Measurements from ENCODE around the gene POU2F3. TPM values are rescaled to one million over a fixed set of nuclear protein-coding genes. Genes with fewer than 3 reads are reported as not detected.

The POU2F3 gene
- polyA plus RNA-seq, 3 donors: 0.37 to 0.54 TPM; not detected in 1

GRCh38 chr11:120327311-120327710, 87.4 kb downstream of the POU2F3 start:
- Histone ChIP-seq H3K9me3 (replicated peaks in 1 of 2; ENCODE audit: control insufficient read depth in 1 of 2, insufficient read depth in 1 of 2, low read length in 2 of 2) (peaks cover 0 to 15% of the 10 kb centered on the region in 2 donors), H3K79me2 (ENCODE audit: insufficient read depth, low read length) (no peaks in the 10 kb centered on the region), H2AFZ (ENCODE audit: insufficient read depth, low read depth, low read length, poor library complexity, severe bottlenecking) (no peak overlapping the region), H3K9ac (ENCODE audit: insufficient read depth, low read length, poor library complexity, severe bottlenecking) (no peak overlapping the region), H4K20me1 (ENCODE audit: insufficient read depth, low read length) (no peaks in the 10 kb centered on the region), H3K36me3 (replicated peaks in 1 of 2; ENCODE audit: control insufficient read depth in 1 of 2, insufficient read depth in 2 of 2, low read length in 2 of 2) (no peaks in the 10 kb centered on the region), H3K4me2 (replicated peaks; ENCODE audit: extremely low read depth, low read length, poor library complexity, severe bottlenecking) (no peak overlapping the region), H3K4me1 (ENCODE audit: control insufficient read depth in 1 of 2, insufficient read depth in 2 of 2, low read length in 2 of 2) (peaks cover 2 to 11% of the 10 kb centered on the region in 2 donors), H3K27me3 (ENCODE audit: control insufficient read depth in 2 of 2, insufficient read depth in 2 of 2, low read length in 2 of 2) (peaks cover 92 to 93% of the 10 kb centered on the region in 2 donors), H3K27ac (ENCODE audit: low read depth in 1 of 2, low read length in 2 of 2) (no peak overlapping the region), H3K4me3 (replicated peaks in 1 of 3; ENCODE audit: low read depth in 2 of 3, low read length in 3 of 3) (no peak overlapping the region)
- H3K9me3 Mint-ChIP-seq: peaks cover 0 to 8% (median 5%) of the 10 kb centered on the region in 7 donors
- no peak for TF ChIP-seq CTCF (IDR thresholded peaks at IDR 0.05)
- DNase-seq: no peak
- intact Hi-C loops (cut with micrococcal nuclease): no loop called here
- WGBS (ENCODE audit: insufficient coverage): 100% methylated on average over 1 of the region's 4 CpGs
- H3K27ac Mint-ChIP-seq: no peak overlapping the region
- H3K4me3 Mint-ChIP-seq: peak overlapping the region in 1 of 2 donors; percentile 78
- H3K27me3 Mint-ChIP-seq (ENCODE audit: low read depth in 3 of 3): peaks cover 85 to 94% (median 90%) of the 10 kb centered on the region in 3 donors
- H3K36me3 Mint-ChIP-seq: peaks cover 0 to 2% of the 10 kb centered on the region in 2 donors
- H3K4me1 Mint-ChIP-seq: peaks cover 12% of the 10 kb centered on the region

DNA sequence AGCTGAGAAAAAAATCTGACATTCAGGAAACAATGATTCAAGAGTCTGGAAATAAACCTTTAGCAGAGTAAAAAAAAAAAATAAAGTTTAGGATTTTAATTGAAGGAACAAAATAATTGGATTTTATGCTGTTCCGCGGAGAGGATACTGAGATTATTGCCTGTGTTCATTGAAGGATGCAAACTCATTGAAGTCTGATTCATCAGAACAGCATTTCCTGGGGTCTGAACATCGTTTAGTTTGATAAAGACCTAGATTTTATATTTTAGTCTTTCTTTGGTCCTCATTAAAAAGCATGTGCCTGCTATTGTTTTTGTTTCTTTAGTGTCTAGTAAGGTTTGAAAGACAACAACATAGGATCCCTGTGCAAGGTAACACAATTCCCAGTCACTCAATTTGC, 89.6 kb downstream of the POU2F3 start:
- H3K36me3 ChIP-seq (replicated peaks in 1 of 2; ENCODE audit: control insufficient read depth in 1 of 2, insufficient read depth in 2 of 2, low read length in 2 of 2): no peaks in the 10 kb centered on the region
- H3K27me3 Mint-ChIP-seq (ENCODE audit: low read depth in 3 of 3): peaks cover 90 to 92% (median 92%) of the 10 kb centered on the region in 3 donors
- TF ChIP-seq CTCF (IDR thresholded peaks at IDR 0.05): no peak
- H3K4me1 Mint-ChIP-seq: peaks cover 12% of the 10 kb centered on the region
- 100% methylated on average over 2 of the region's 3 CpGs for WGBS (ENCODE audit: insufficient coverage)
- no peak overlapping the region for H3K27ac ChIP-seq (ENCODE audit: low read depth in 1 of 2, low read length in 2 of 2)
- peaks cover 2 to 11% of the 10 kb centered on the region in 2 donors for H3K4me1 ChIP-seq (ENCODE audit: control insufficient read depth in 1 of 2, insufficient read depth in 2 of 2, low read length in 2 of 2)
- no peak overlapping the region for H3K27ac Mint-ChIP-seq
- peaks cover 0 to 16% of the 10 kb centered on the region in 2 donors for H3K9me3 ChIP-seq (replicated peaks in 1 of 2; ENCODE audit: control insufficient read depth in 1 of 2, insufficient read depth in 1 of 2, low read length in 2 of 2)
- no peak overlapping the region for H3K4me2 ChIP-seq (replicated peaks; ENCODE audit: extremely low read depth, low read length, poor library complexity, severe bottlenecking)
- peak overlapping the region in 1 of 2 donors; percentile 74 for H3K4me3 Mint-ChIP-seq
- no peaks in the 10 kb centered on the region for H4K20me1 ChIP-seq (ENCODE audit: insufficient read depth, low read length)
- peaks cover 90 to 92% of the 10 kb centered on the region in 2 donors for H3K27me3 ChIP-seq (ENCODE audit: control insufficient read depth in 2 of 2, insufficient read depth in 2 of 2, low read length in 2 of 2)
- intact Hi-C loops (cut with micrococcal nuclease): no loop called here
- no peak overlapping the region for H3K9ac ChIP-seq (ENCODE audit: insufficient read depth, low read length, poor library complexity, severe bottlenecking)
- H3K9me3 Mint-ChIP-seq: peaks cover 0 to 8% (median 5%) of the 10 kb centered on the region in 7 donors
- no peak for DNase-seq
- no peak overlapping the region for H2AFZ ChIP-seq (ENCODE audit: insufficient read depth, low read depth, low read length, poor library complexity, severe bottlenecking)
- no peak overlapping the region for H3K4me3 ChIP-seq (replicated peaks in 1 of 3; ENCODE audit: low read depth in 2 of 3, low read length in 3 of 3)
- no peaks in the 10 kb centered on the region for H3K79me2 ChIP-seq (ENCODE audit: insufficient read depth, low read length)
- peaks cover 0 to 2% of the 10 kb centered on the region in 2 donors for H3K36me3 Mint-ChIP-seq

All from CD14-positive monocyte (primary cell).